Measurements from ENCODE around the gene TBC1D10A.

The TBC1D10A gene

GRCh38 chr22:30318799-30319419 is 7.8 kb downstream of the TBC1D10A start:
- Mint-ChIP-seq H3K36me3 (ENCODE audit: low read depth) (peaks cover 27% of the 10 kb centered on the region), H3K4me3 (no peak overlapping the region), H3K27ac (peak overlapping the region; percentile 1), H3K9me3 (no peaks in the 10 kb centered on the region), H3K4me1 (ENCODE audit: low read depth) (peaks cover 71% of the 10 kb centered on the region), H3K27me3 (ENCODE audit: low read depth) (no peaks in the 10 kb centered on the region)

- Mint-ChIP-seq H3K4me1 (ENCODE audit: low read depth) (peaks cover 69% of the 10 kb centered on the region), H3K27me3 (ENCODE audit: low read depth) (no peaks in the 10 kb centered on the region), H3K36me3 (ENCODE audit: low read depth) (peaks cover 25% of the 10 kb centered on the region), H3K4me3 (no peak overlapping the region), H3K9me3 (no peaks in the 10 kb centered on the region), H3K27ac (no peak overlapping the region)
These were observed 9.0 kb downstream of the TBC1D10A start for GRCh38 chr22:30317778-30318177.

- no peaks in the 10 kb centered on the region for H3K27me3 Mint-ChIP-seq (ENCODE audit: low read depth)
- H3K36me3 Mint-ChIP-seq (ENCODE audit: low read depth), result peaks cover 31% of the 10 kb centered on the region
- H3K27ac Mint-ChIP-seq, result no peak overlapping the region
- no peaks in the 10 kb centered on the region for H3K9me3 Mint-ChIP-seq
- H3K4me1 Mint-ChIP-seq (ENCODE audit: low read depth), result peaks cover 80% of the 10 kb centered on the region
- no peak overlapping the region for H3K4me3 Mint-ChIP-seq
These were observed 10.7 kb downstream of the TBC1D10A start for GRCh38 chr22:30315962-30316576.

GRCh38 chr22:30314915-30315314 is 11.8 kb downstream of the TBC1D10A start:
- H3K4me1 Mint-ChIP-seq (ENCODE audit: low read depth), result peaks cover 88% of the 10 kb centered on the region
- peaks cover 37% of the 10 kb centered on the region for H3K36me3 Mint-ChIP-seq (ENCODE audit: low read depth)
- H3K27me3 Mint-ChIP-seq (ENCODE audit: low read depth), result no peaks in the 10 kb centered on the region
- H3K9me3 Mint-ChIP-seq, result no peaks in the 10 kb centered on the region
- H3K27ac Mint-ChIP-seq, result peak overlapping the region; percentile 71
- H3K4me3 Mint-ChIP-seq, result peak overlapping the region; percentile 49

GRCh38 chr22:30313527-30314363 is 13.0 kb downstream of the TBC1D10A start:
- Mint-ChIP-seq H3K27ac (peak overlapping the region; percentile 57), H3K36me3 (ENCODE audit: low read depth) (peaks cover 33% of the 10 kb centered on the region), H3K9me3 (no peaks in the 10 kb centered on the region), H3K4me1 (ENCODE audit: low read depth) (peaks cover 83% of the 10 kb centered on the region), H3K27me3 (ENCODE audit: low read depth) (no peaks in the 10 kb centered on the region), H3K4me3 (no peak overlapping the region)

GRCh38 chr22:30312053-30312452 is 14.7 kb downstream of the TBC1D10A start:
- Mint-ChIP-seq H3K27ac (peak overlapping the region; percentile 71), H3K36me3 (ENCODE audit: low read depth) (peaks cover 37% of the 10 kb centered on the region), H3K4me3 (peak overlapping the region; percentile 8), H3K4me1 (ENCODE audit: low read depth) (peaks cover 81% of the 10 kb centered on the region), H3K9me3 (no peaks in the 10 kb centered on the region), H3K27me3 (ENCODE audit: low read depth) (no peaks in the 10 kb centered on the region)

- Mint-ChIP-seq H3K4me1 (ENCODE audit: low read depth) (peaks cover 85% of the 10 kb centered on the region), H3K4me3 (no peak overlapping the region), H3K9me3 (no peaks in the 10 kb centered on the region), H3K36me3 (ENCODE audit: low read depth) (peaks cover 35% of the 10 kb centered on the region), H3K27me3 (ENCODE audit: low read depth) (no peaks in the 10 kb centered on the region), H3K27ac (peak overlapping the region; percentile 71)
These were observed 15.6 kb downstream of the TBC1D10A start for GRCh38 chr22:30310881-30311771.

- Mint-ChIP-seq H3K9me3 (no peaks in the 10 kb centered on the region), H3K4me3 (peak overlapping the region; percentile 71), H3K4me1 (ENCODE audit: low read depth) (peaks cover 85% of the 10 kb centered on the region), H3K27ac (peak overlapping the region; percentile 66), H3K27me3 (ENCODE audit: low read depth) (no peaks in the 10 kb centered on the region), H3K36me3 (ENCODE audit: low read depth) (peaks cover 28% of the 10 kb centered on the region)
These were observed 16.6 kb downstream of the TBC1D10A start for GRCh38 chr22:30309951-30310741.

- Mint-ChIP-seq H3K9me3 (no peaks in the 10 kb centered on the region), H3K4me1 (ENCODE audit: low read depth) (peaks cover 84% of the 10 kb centered on the region), H3K27me3 (ENCODE audit: low read depth) (no peaks in the 10 kb centered on the region), H3K4me3 (peak overlapping the region; percentile 59), H3K36me3 (ENCODE audit: low read depth) (peaks cover 35% of the 10 kb centered on the region), H3K27ac (peak overlapping the region; percentile 86)
These were observed 18.1 kb downstream of the TBC1D10A start for GRCh38 chr22:30308518-30309230.

- H3K9me3 Mint-ChIP-seq, result no peaks in the 10 kb centered on the region
- H3K36me3 Mint-ChIP-seq (ENCODE audit: low read depth), result peaks cover 40% of the 10 kb centered on the region
- H3K27ac Mint-ChIP-seq, result peak overlapping the region; percentile 86
- H3K4me3 Mint-ChIP-seq, result peak overlapping the region; percentile 59
- peaks cover 88% of the 10 kb centered on the region for H3K4me1 Mint-ChIP-seq (ENCODE audit: low read depth)
- H3K27me3 Mint-ChIP-seq (ENCODE audit: low read depth), result no peaks in the 10 kb centered on the region
These were observed 18.6 kb downstream of the TBC1D10A start for GRCh38 chr22:30308093-30308492.

- H3K4me1 Mint-ChIP-seq (ENCODE audit: low read depth), result peaks cover 88% of the 10 kb centered on the region
- no peaks in the 10 kb centered on the region for H3K9me3 Mint-ChIP-seq
- no peaks in the 10 kb centered on the region for H3K27me3 Mint-ChIP-seq (ENCODE audit: low read depth)
- H3K27ac Mint-ChIP-seq, result peak overlapping the region; percentile 91
- peaks cover 41% of the 10 kb centered on the region for H3K36me3 Mint-ChIP-seq (ENCODE audit: low read depth)
- peak overlapping the region; percentile 77 for H3K4me3 Mint-ChIP-seq
These were observed 19.6 kb downstream of the TBC1D10A start for GRCh38 chr22:30307041-30307574.

- no peaks in the 10 kb centered on the region for H3K27me3 Mint-ChIP-seq (ENCODE audit: low read depth)
- H3K4me1 Mint-ChIP-seq (ENCODE audit: low read depth), result peaks cover 87% of the 10 kb centered on the region
- H3K27ac Mint-ChIP-seq, result peak overlapping the region; percentile 91
- H3K36me3 Mint-ChIP-seq (ENCODE audit: low read depth), result peaks cover 42% of the 10 kb centered on the region
- no peaks in the 10 kb centered on the region for H3K9me3 Mint-ChIP-seq
- peak overlapping the region; percentile 77 for H3K4me3 Mint-ChIP-seq
These were observed 20.1 kb downstream of the TBC1D10A start for GRCh38 chr22:30306627-30307011.

Data from T-helper 1 cell treated with Interleukin-12 subunit alpha and Interleukin-12 subunit beta and Interleukin-4 antibody, amounts not matched to agents 30 μg/mL and 1 μg/mL, for 36 hours (primary cell).